Upper lobe of left lung (tissue), 6 donors: Measurements from ENCODE around the gene KLK15. TPM values are rescaled to one million over a fixed set of nuclear protein-coding genes. Genes with fewer than 3 reads are reported as not detected.

ENCODE experiments used
- ATAC-seq, 2 donors: fragments of 200-7000 bp; cut with Tn5 transposase; one replicate each; pipeline ENCODE4 v1.9.1; 2022; ENCODE audit warnings: mild to moderate bottlenecking in 2 of 2, moderate library complexity in 2 of 2; ENCODE audit not compliant: low FRiP score in 2 of 2
- DNase-seq, 2 donors: peaks; one replicate each; pipeline ENCODE4 v3.0.0-alpha.2; 2019 to 2020
- H3K27ac ChIP-seq, 4 donors: fragments of 200-600 bp; sonication (generic); one replicate each; pipeline ENCODE4 v1.5.1; 2016 to 2019
- H3K27me3 ChIP-seq, 4 donors: fragments of 200-600 bp; sonication (generic); one replicate each; pipeline ENCODE4 v1.5.1; 2017 to 2019
- H3K36me3 ChIP-seq, 4 donors: fragments of 200-600 bp; sonication (generic); one replicate each; pipeline ENCODE4 v1.5.1; 2016 to 2019
- H3K4me1 ChIP-seq, 4 donors: fragments of 200-600 bp; sonication (generic); one replicate each; pipeline ENCODE4 v1.5.1; 2018 to 2019
- H3K4me3 ChIP-seq, 4 donors: fragments of 200-600 bp; sonication (generic); one replicate each; pipeline ENCODE4 v1.5.1; 2017 to 2019; ENCODE audit warnings: mild to moderate bottlenecking in 2 of 4, moderate library complexity in 1 of 4
- H3K9me3 ChIP-seq, 4 donors: fragments of 200-600 bp; sonication (generic); one replicate each; pipeline ENCODE4 v1.5.1; 2018 to 2019
- EP300 ChIP-seq, 4 donors: sonication (generic); formaldehyde crosslinking; IDR thresholded peaks; one replicate each; pipeline ENCODE4 v1.5.1; 2017; ENCODE audit warnings: antibody characterized with exemption in 4 of 4, control low read depth in 2 of 4
- POLR2A ChIP-seq, 4 donors: fragments of 450-650 bp; IDR thresholded peaks; one replicate each; pipeline ENCODE4 v1.5.1; 2016 to 2017; ENCODE audit warnings: antibody characterized with exemption in 4 of 4, mild to moderate bottlenecking in 2 of 4
- POLR2AphosphoS5 ChIP-seq, 2 donors: sonication (generic); formaldehyde crosslinking; IDR thresholded peaks; one replicate each; pipeline ENCODE4 v1.5.1; 2017; ENCODE audit warnings: antibody characterized with exemption in 2 of 2
- WGBS, 2 donors: methylation state at CpG; one replicate each; pipeline ENCODE4 v1.1.5; 2017 to 2018; 5-methylcytosine and 5-hydroxymethylcytosine counted together
- total RNA-seq, 6 donors: library from RNA; depleted of rRNA in 4 of 6; stranded (reverse); fragments of >200 nt in 4 of 6; gene quantifications; one replicate each; pipeline versions ENCODE4 v1.1.0 to v1.2.1, GENCODE V29; 2016 to 2021
- TF ChIP-seq, protein P1 (sequence below), 6 experiments: fragments of 450-650 bp in 4 of 6; fragments of 200-600 bp in 2 of 6; sonication (generic) in 2 of 6; IDR thresholded peaks; one replicate each; pipeline ENCODE4 v1.5.1; 2016 to 2019; ENCODE audit warnings: antibody characterized with exemption in 6 of 6
- donor health status: DM: no; HTN: no; CAD: no; lungs with moderate emphysema.
- donor health status: DM: no; HTN: yes; CAD: no; lungs with severe emphysema.

KLK15 gene
- total RNA-seq, 6 donors from 2014 or later = not detected

DNA sequence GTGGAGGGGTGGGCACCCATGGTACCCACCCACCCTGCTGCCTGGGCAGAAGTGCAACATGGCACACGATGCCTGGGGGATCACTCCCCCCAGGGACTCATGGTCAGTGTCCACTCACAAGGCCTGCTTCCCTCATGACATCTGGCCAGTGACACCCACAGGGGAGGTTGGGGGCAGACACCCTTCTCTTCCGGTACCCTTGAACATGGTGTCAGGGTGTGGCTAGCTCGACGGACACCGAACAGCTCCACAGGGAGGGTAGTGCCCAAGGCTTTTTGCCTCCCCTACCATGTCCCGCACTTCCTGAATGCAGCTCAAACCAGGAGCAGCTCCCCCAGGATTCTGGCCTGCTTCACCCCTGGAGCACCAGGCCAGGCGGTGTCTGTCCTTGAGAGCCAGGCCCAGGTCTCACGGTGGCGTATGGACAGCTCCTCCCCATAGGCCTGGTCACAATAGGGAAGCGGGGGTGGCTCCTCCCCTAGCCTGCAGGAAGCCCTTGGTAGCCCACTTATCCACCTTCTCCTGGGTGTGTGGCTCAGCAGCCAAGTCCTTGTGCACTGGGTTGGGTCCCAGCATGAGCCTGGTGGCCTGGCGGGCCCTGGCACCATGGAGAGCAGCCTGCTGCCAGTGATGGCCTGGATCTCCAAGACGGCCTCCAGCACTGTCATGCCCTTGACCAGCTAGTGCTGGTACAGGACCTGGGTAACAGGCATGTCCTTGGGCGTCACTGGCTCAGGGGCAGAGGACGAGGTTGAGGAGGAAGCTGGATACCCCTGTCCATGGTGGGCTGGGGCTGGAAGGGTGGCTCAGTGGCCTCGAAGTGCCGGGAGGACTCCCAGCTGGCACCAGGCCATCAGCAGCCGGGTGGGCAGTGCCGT, 35.4 kb downstream of the KLK15 start:
- Histone ChIP-seq H3K4me3 (no peak overlapping the region), H3K27me3 (no peaks in the 10 kb centered on the region), H3K36me3 (peaks cover 13 to 51% (median 33%) of the 10 kb centered on the region in 4 donors), H3K9me3 (no peaks in the 10 kb centered on the region), H3K27ac (no peak overlapping the region), H3K4me1 (peaks cover 4 to 7% (median 5%) of the 10 kb centered on the region in 4 donors)
- ATAC-seq (no peak), DNase-seq (peak in 1 of 2 donors; percentile 75)
- TF ChIP-seq POLR2AphosphoS5 (IDR thresholded peaks at IDR 0.05) = no peak
- TF ChIP-seq, protein P1, sequence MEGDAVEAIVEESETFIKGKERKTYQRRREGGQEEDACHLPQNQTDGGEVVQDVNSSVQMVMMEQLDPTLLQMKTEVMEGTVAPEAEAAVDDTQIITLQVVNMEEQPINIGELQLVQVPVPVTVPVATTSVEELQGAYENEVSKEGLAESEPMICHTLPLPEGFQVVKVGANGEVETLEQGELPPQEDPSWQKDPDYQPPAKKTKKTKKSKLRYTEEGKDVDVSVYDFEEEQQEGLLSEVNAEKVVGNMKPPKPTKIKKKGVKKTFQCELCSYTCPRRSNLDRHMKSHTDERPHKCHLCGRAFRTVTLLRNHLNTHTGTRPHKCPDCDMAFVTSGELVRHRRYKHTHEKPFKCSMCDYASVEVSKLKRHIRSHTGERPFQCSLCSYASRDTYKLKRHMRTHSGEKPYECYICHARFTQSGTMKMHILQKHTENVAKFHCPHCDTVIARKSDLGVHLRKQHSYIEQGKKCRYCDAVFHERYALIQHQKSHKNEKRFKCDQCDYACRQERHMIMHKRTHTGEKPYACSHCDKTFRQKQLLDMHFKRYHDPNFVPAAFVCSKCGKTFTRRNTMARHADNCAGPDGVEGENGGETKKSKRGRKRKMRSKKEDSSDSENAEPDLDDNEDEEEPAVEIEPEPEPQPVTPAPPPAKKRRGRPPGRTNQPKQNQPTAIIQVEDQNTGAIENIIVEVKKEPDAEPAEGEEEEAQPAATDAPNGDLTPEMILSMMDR (IDR thresholded peaks at IDR 0.05) = no peak
- no peak for TF ChIP-seq POLR2A (IDR thresholded peaks at IDR 0.05)
- no peak for TF ChIP-seq EP300 (IDR thresholded peaks at IDR 0.05)
- WGBS, 2 donors = 85 to 95% methylated on average over 6 to 11 of the region's 18 CpGs

DNA sequence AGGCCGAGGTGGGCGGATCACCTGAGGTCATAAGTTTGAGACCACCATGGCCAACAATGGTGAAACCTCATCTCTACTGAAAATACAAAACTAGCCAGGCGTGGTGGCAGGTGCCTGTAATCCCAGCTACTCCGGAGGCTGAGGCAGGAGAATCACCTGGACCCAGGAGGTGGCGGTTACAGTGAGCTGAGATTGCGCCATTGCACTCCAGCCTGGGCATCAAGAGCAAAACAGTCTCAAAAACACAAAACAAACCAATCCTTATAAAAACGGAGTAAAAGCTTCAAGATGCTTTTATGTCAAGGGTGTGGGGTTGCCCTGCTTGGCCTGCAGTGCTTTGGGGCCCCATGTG, 36.0 kb downstream of the KLK15 start:
- DNase-seq = no peak
- peaks cover 13 to 51% (median 33%) of the 10 kb centered on the region in 4 donors for H3K36me3 ChIP-seq
- peaks cover 0 to under 1% (median 0%) of the 10 kb centered on the region in 4 donors for H3K4me1 ChIP-seq
- ATAC-seq = no peak
- H3K4me3 ChIP-seq = no peak overlapping the region
- no peak for TF ChIP-seq POLR2A (IDR thresholded peaks at IDR 0.05)
- TF ChIP-seq POLR2AphosphoS5 (IDR thresholded peaks at IDR 0.05) = no peak
- TF ChIP-seq EP300 (IDR thresholded peaks at IDR 0.05) = no peak
- TF ChIP-seq, protein P1 (IDR thresholded peaks at IDR 0.05) = no peak
- H3K9me3 ChIP-seq = no peaks in the 10 kb centered on the region
- no peak overlapping the region for H3K27ac ChIP-seq
- whole genome bisulfite sequencing, 2 donors = 80 to 92% methylated on average over 7 of the region's 7 CpGs
- H3K27me3 ChIP-seq = no peaks in the 10 kb centered on the region

DNA sequence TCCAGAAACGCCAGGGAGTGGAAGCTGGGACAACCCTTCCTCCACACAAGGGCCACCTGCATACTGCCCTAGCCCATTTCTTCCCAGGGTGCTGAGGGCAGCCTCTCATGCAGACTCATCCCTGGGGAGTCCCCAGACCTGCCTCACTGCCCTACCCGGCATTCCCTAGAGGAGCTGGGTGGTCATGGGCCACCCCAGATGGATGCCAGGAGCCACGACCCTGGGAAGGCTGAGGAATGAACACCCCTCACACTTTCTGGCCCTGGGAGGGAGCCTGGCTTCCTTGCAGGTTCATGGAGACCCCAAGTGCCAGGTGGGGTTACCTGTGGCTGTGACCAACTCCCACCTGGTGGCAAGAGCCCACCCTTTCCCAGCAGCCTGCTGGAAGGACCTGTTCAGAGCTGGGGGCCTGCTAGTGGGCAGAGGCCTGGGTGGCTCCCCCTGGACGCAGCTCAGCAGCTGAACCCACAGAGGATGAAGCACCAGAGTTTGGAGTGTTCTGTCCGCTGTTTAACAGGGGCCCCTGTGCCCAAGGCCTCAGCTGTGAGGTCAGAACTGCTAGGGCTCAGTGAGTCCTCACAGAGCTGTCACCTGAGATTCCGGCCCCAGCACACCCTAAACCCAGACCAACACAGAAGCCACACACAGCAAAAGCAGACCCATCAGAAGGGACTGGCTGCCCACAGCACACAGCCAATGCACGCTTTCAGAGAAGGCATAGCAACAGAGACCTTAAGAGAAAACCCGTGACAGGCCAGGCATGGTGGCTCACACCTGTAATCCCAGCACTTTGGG, 36.5 kb downstream of the KLK15 start:
- H3K27ac ChIP-seq = no peak overlapping the region
- no peaks in the 10 kb centered on the region for H3K9me3 ChIP-seq
- TF ChIP-seq, protein P1 (IDR thresholded peaks at IDR 0.05) = no peak
- DNase-seq (no peak), ATAC-seq (no peak)
- H3K36me3 ChIP-seq = peaks cover 13 to 48% (median 30%) of the 10 kb centered on the region in 4 donors
- no peaks in the 10 kb centered on the region for H3K4me1 ChIP-seq
- no peaks in the 10 kb centered on the region for H3K27me3 ChIP-seq
- WGBS, 2 donors = 91 to 95% methylated on average over 5 to 8 of the region's 8 CpGs
- H3K4me3 ChIP-seq = no peak overlapping the region

DNA sequence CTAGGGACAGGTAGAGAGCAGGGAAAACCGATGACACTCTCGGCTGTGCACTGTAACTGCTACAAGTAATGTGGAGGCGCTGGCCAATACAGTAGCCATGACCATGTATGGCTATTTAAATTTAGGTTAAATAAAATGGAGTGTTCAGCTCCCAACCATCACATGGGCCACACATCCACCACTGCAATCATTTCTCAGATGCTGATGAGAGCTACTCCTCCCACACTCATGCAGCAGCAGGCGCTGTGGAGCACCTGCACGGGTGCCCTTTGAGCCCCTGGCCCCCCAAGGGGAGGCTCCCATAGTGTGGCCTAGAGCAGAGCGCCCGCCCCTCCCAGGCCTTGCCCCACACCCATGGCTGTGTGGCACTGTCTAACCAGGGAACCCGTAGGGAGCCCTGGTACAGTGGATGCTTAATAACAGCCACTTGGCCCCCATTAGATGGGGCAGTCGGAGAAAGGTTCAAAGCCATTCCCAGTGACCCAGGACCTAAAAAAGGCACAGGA, 37.2 kb downstream of the KLK15 start:
- TF ChIP-seq POLR2A (IDR thresholded peaks at IDR 0.05) (no peak), POLR2AphosphoS5 (IDR thresholded peaks at IDR 0.05) (no peak), EP300 (IDR thresholded peaks at IDR 0.05) (no peak)
- TF ChIP-seq, protein P1 (IDR thresholded peaks at IDR 0.05) = no peak
- H3K36me3 ChIP-seq = peaks cover 12 to 43% (median 28%) of the 10 kb centered on the region in 4 donors
- ATAC-seq (no peak), DNase-seq (no peak)
- no peaks in the 10 kb centered on the region for H3K27me3 ChIP-seq
- no peak overlapping the region for H3K27ac ChIP-seq
- no peaks in the 10 kb centered on the region for H3K9me3 ChIP-seq
- H3K4me3 ChIP-seq = no peak overlapping the region
- no peaks in the 10 kb centered on the region for H3K4me1 ChIP-seq
- 85 to 89% methylated on average over 5 to 9 of the region's 9 CpGs for WGBS, 2 donors
